Thoracic aorta (tissue), 2 donors: ENCODE data around the gene CAPNS1. TPM values are rescaled to one million over a fixed set of nuclear protein-coding genes. Genes with fewer than 3 reads are reported as not detected.

Experiments
- ATAC-seq: fragments of 150-250 bp; one replicate; pipeline ENCODE4 v1.8.0; 2017; ENCODE audit warnings: low read depth; ENCODE audit not compliant: insufficient number of reproducible peaks, low FRiP score
- DNase-seq: peaks from one replicate; pipeline ENCODE4 v3.0.0-alpha.2; 2020; ENCODE audit warnings: low spot score
- H3K27ac ChIP-seq, 2 donors: fragments of 200-600 bp; sonication (generic); 1 replicate in 1 of 2; 2 replicates in 1 of 2; pipeline ENCODE4 v1.5.1; 2016; ENCODE audit warnings: mild to moderate bottlenecking in 2 of 2, moderate library complexity in 2 of 2
- H3K27me3 ChIP-seq: fragments of 200-600 bp; sonication (generic); replicated peaks from 2 replicates; pipeline ENCODE4 v1.6.0; 2016; ENCODE audit warnings: mild to moderate bottlenecking; ENCODE audit not compliant: insufficient read depth
- H3K36me3 ChIP-seq: fragments of 200-600 bp; sonication (generic); one replicate; pipeline ENCODE4 v1.5.1; 2016
- H3K4me1 ChIP-seq, 2 donors: fragments of 200-600 bp; sonication (generic); 1 replicate in 1 of 2; 2 replicates in 1 of 2; pipeline versions ENCODE4 v1.5.1 to v1.6.0; 2016; ENCODE audit warnings: low read depth in 2 of 2, mild to moderate bottlenecking in 1 of 2; ENCODE audit not compliant: control insufficient read depth in 1 of 2
- H3K4me3 ChIP-seq: fragments of 200-600 bp; sonication (generic); 2 replicates; pipeline ENCODE4 v1.5.1; 2016; ENCODE audit warnings: mild to moderate bottlenecking
- H3K9me3 ChIP-seq: fragments of 200-600 bp; sonication (generic); 2 replicates; pipeline ENCODE4 v1.5.1; 2016
- CTCF ChIP-seq: fragments of 200-600 bp; sonication (generic); IDR thresholded peaks from one replicate; pipeline ENCODE4 v1.5.1; 2019; ENCODE audit warnings: antibody characterized with exemption
- total RNA-seq, 2 donors: library from RNA; depleted of rRNA; stranded (reverse); fragments of >200 nt; gene quantifications; one replicate each; pipeline versions ENCODE4 v1.1.0 to v1.2.3, GENCODE V29; 2016

The CAPNS1 gene
- total RNA-seq, 2 donors from 2014 or later: 161 to 220 TPM

- H3K27me3 ChIP-seq: no peaks in the 10 kb centered on the region
- no peaks in the 10 kb centered on the region for H3K36me3 ChIP-seq
- H3K27ac ChIP-seq: no peak overlapping the region
- H3K9me3 ChIP-seq: no peaks in the 10 kb centered on the region
- TF ChIP-seq CTCF: no peak
- H3K4me1 ChIP-seq: no peaks in the 10 kb centered on the region
- no peak for DNase-seq
- no peak overlapping the region for H3K4me3 ChIP-seq
- ATAC-seq: no peak
Observed at GRCh38 chr19:36097036-36097435, 42.8 kb upstream of the CAPNS1 start.

- Histone ChIP-seq H3K27me3 (no peaks in the 10 kb centered on the region), H3K27ac (no peak overlapping the region), H3K9me3 (no peaks in the 10 kb centered on the region), H3K4me1 (no peaks in the 10 kb centered on the region), H3K4me3 (no peak overlapping the region), H3K36me3 (no peaks in the 10 kb centered on the region)
- DNase-seq: no peak
- no peak for ATAC-seq
- TF ChIP-seq CTCF: no peak
Observed at GRCh38 chr19:36099166-36099785, 40.6 kb upstream of the CAPNS1 start.

GRCh38 chr19:36100476-36100875, 39.4 kb upstream of the CAPNS1 start:
- no peak for ATAC-seq
- Histone ChIP-seq H3K4me3 (no peak overlapping the region), H3K9me3 (no peaks in the 10 kb centered on the region)

GRCh38 chr19:36101550-36102327, 38.1 kb upstream of the CAPNS1 start:
- no peaks in the 10 kb centered on the region for H3K4me1 ChIP-seq
- no peak overlapping the region for H3K27ac ChIP-seq
- TF ChIP-seq CTCF: no peak
- ATAC-seq (no peak), DNase-seq (no peak)
- H3K9me3 ChIP-seq: no peaks in the 10 kb centered on the region
- H3K36me3 ChIP-seq: peaks cover 4% of the 10 kb centered on the region
- H3K27me3 ChIP-seq: no peaks in the 10 kb centered on the region
- H3K4me3 ChIP-seq: no peak overlapping the region

More at GRCh38 chr19:36100476-36100875, 39.4 kb upstream of the CAPNS1 start:
- TF ChIP-seq CTCF: no peak
- Histone ChIP-seq H3K27ac (no peak overlapping the region), H3K4me1 (no peaks in the 10 kb centered on the region), H3K36me3 (no peaks in the 10 kb centered on the region), H3K27me3 (no peaks in the 10 kb centered on the region)
- no peak for DNase-seq

- ATAC-seq: no peak
- no peaks in the 10 kb centered on the region for H3K4me1 ChIP-seq
- H3K36me3 ChIP-seq: peaks cover 6% of the 10 kb centered on the region
- TF ChIP-seq CTCF: no peak
- no peak overlapping the region for H3K27ac ChIP-seq
- H3K9me3 ChIP-seq: no peaks in the 10 kb centered on the region
- no peaks in the 10 kb centered on the region for H3K27me3 ChIP-seq
- no peak overlapping the region for H3K4me3 ChIP-seq
- DNase-seq: no peak
Observed at GRCh38 chr19:36103040-36103626, 36.7 kb upstream of the CAPNS1 start.
